NCI-H2196 (cell line): ENCODE results near the gene MSH4.
"Not testable (repeated sequence)": the region's sequence is repeated elsewhere in the genome, so short reads cannot be mapped to it uniquely, and the experiment has no call there.

ENCODE experiments used
- DNase-seq: peaks from one replicate; lab custom pipeline; 2025; ENCODE audit not compliant: unreplicated experiment; lab: John Stamatoyannopoulos, UW

MSH4 gene

DNA sequence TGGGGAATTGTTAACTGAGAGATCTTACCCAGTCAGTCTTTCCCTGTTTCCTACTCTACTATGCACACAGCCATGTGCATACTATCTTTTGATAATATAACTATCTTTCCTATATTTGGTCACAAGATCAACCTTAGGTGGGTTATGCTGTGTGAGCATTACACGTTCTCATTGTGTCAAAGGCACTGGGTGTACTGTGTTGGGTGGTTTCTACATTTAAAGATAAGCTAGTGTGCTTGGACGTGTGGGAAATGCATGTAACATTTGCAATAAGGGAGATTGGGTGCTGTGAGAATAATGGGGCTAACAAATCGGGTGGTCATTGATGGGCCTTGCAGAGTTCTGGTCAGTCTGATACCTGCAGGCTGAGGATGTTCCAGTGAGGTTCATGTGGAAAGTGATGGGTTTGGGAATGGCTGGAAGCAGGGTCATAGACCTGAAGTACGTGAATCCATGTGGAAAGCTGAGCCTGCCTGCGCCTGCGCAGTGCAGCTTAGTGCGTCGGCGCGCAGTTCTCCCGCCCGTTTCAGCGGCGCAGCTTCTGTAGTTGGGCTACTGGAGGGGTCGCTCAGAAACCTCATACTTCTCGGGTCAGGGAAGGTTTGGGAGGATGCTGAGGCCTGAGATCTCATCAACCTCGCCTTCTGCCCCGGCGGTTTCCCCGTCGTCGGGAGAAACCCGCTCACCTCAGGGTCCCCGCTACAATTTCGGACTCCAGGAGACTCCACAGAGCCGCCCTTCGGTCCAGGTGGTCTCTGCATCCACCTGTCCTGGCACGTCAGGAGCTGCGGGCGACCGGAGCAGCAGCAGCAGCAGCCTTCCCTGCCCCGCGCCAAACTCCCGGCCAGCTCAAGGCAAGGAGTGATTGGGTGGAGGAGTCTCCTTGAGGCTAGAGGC is at the start of gene MSH4:
Gene MSH4, plus strand, starts transcription at position 507 of the 897 bp plus-strand sequence. Its CDS starts 104 bp downstream, at position 611.
- DNase-seq: no peak

- DNase-seq: not testable (repeated sequence)
These were observed 39.5 kb upstream of the MSH4 start for GRCh38 chr1:75757210-75757609.

DNA sequence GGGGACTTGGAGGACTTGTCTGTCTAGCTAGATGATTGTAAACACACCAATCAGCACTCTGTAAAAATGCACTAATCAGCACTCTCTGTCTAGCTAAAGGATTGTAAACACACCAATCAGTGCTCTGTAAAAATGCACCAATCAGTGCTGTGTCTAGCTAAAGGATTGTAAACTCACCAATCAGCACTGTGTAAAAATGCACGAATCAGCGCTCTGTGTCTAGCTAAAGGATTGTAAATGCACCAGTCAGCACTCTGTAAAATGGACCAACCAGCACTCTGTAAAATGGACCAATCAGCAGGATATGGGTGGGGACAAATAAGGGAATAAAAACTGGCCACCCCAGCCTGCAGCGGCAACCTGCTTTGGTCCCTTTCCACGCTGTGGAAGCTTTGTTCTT is 38.1 kb upstream of the MSH4 start:
- not testable (repeated sequence) for DNase-seq

DNA sequence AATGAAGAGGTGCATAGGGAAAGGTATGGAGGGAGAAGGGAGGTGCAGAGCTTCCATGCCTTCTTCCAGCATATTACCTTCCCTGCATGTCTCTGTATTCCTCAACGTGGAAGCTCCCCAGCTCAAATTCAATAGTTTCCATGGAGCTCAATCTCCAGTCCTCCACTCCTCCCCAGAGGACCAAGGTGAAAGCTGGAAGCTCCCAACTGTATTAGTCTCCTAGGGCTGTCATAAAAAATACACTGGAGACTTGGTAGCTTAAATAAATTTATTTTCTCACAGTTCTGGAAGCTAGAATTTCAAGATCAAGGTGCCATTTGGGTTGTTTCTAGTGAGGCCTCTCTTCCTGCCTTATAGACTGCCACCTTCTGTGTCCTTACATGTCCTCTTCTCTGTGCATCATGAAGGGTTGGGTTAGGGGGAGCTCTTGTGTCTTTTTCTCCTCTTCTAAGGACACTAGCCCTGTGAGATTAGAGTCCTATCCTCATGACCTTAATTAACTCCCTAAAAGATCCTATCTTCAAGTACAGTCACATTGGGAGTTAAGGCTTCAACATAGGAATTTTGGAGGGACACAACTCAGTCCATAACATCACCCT is 32.5 kb upstream of the MSH4 start:
- DNase-seq: no peak

DNA sequence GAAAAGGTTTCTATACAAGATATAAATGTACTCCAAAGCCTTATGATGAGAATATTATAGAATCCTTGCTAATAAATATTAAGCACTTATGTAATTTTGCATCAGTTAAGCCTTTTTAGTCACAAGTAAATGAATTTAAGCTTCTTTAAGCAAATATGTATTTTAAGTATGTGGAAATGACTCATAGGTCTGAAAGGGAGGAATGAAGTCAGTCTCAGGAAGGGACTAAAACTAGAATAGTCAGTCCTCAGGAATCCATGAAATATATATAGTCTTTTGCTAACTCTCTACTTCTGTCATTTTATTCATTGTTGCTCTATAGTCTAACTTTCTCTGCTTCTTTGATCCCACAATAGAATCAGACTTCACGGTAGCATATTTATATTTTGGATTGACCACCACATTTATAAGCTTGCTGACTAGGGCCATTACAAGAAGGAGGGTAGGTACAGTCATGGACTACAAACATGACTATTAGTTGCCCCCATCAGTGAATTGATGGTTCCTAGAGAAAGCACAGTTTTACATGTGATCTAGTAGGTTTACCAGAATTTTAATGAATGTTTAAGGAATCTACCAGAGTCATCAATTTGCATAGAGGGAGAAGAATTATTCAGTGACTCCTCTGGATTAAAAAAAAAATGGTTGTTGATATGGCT is 30.9 kb upstream of the MSH4 start:
- no peak for DNase-seq

- no peak for DNase-seq
These were observed 28.7 kb upstream of the MSH4 start for GRCh38 chr1:75768016-75768415.

- no peak for DNase-seq
These were observed 25.9 kb upstream of the MSH4 start for GRCh38 chr1:75770761-75771160.

GRCh38 chr1:75771978-75772377 is 24.7 kb upstream of the MSH4 start:
- no peak for DNase-seq

DNA sequence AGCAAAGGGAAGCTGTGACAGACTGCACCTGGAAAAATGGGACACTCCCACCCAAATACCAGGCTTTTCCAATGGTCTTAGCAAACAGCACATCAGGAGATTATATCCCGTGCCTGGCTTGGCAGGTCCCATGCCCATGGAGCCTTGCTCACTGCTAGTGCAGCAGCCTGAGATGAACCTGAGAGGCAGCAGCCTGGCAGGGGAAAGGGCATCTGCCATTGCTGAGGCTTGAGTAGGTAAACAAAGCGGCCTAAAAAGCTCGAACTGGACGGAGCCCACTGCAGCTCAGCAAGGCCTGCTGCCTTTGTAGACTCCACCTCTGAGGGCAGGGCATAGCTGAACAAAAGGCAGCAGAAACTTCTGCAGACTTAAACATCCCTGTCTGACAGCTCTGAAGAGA is 18.9 kb upstream of the MSH4 start:
- not testable (repeated sequence) for DNase-seq

- not testable (repeated sequence) for DNase-seq
These were observed 18.0 kb upstream of the MSH4 start for GRCh38 chr1:75778694-75779093.

- not testable (repeated sequence) for DNase-seq
These were observed 16.5 kb upstream of the MSH4 start for GRCh38 chr1:75780183-75780582.

- DNase-seq: not testable (repeated sequence)
These were observed 12.8 kb upstream of the MSH4 start for GRCh38 chr1:75783920-75784319.

GRCh38 chr1:75785320-75785982 is 11.2 kb upstream of the MSH4 start:
- no peak for DNase-seq

- DNase-seq: peak; percentile 94
These were observed 10.5 kb upstream of the MSH4 start, which contains the start of gene RABGGTB for GRCh38 chr1:75785983-75786853. Gene RABGGTB, plus strand, starts transcription at chr1:75786256. Its CDS starts 16 bp downstream, at chr1:75786272.

DNA sequence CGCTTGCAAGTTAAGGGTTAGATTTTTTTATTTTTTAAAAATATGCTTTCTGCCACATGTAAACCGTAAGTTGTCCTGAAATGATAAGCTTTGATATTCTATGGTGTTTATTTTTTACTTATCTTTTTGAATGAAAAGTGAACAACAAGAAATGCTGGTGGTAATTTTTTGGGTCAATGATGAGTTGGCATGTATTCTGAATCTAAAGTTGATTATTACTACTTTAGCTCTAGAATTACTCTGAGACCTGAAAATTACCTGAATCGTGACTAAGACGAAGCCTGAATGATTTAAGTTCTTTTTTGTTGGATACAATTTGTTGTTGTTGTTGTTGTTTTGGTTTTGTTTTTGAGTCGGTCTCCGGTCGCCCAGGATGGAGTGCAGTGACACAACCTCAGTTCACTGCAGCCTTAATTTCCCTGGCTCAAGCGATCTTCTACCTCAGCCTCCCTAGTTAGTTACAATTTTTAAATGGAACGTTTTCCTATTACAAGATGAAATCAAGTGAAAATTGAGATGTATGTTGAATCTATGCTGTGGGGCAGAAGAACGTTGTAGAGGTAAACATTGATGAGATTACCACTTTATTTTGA is 9.7 kb upstream of the MSH4 start:
- no peak for DNase-seq

DNA sequence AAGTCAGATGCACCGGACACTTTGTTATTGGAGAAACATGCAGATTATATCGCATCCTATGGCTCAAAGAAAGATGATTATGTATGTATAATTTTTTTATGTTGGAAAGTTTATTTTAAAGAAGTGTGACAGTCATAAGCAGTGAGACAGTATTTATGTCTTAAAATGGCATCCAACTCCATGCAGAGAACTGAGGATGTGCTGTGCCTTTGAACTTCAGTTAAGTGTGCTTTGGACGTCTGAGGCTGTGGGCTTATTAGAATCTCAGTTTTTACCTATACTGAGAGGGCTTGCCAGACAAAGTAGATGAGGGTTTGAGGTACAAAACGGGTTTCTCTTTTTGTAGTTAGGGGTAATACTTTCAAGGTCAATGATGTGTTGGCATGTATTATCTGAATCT is 9.2 kb upstream of the MSH4 start:
- DNase-seq: no peak

GRCh38 chr1:75789988-75790387 is 6.7 kb upstream of the MSH4 start:
- DNase-seq: no peak

GRCh38 chr1:75791022-75791421 is 5.7 kb upstream of the MSH4 start:
- DNase-seq: peak; percentile 23

DNA sequence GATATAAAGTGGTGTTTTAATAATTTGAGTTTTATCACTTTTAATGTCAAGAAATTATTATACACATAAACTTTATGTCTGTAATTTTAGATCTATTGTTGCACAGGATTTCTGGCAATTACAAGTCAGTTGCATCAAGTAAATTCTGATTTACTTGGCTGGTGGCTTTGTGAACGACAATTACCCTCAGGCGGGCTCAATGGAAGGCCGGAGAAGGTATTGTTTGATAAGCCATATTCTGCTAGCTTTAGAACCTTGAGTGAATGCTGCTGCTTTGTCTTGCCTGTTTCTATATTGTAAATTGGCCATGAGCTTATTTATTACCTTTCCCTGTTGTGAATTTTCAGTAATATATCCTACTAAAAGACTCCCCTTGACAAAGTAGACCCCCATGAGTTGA is 4.6 kb upstream of the MSH4 start:
- DNase-seq: no peak

DNA sequence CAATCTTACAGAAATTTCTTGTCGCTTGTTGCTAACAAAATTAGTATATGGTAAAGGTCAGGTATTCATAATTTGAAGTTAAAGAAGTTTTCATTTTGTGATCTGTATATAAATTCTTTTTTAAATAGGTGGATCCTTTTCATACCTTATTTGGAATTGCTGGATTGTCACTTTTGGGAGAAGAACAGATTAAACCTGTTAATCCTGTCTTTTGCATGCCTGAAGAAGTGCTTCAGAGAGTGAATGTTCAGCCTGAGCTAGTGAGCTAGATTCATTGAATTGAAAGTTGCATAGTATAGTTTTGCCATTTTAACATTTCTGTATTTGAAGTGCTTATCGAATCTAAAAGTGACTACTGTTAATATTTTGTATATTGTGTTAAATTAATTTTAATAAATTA is 2.3 kb upstream of the MSH4 start:
- DNase-seq: no peak
